ENCODE data around the gene PSMA4. TPM values are rescaled to one million over a fixed set of nuclear protein-coding genes. Genes with fewer than 3 reads are reported as not detected.
"Not testable (repeated sequence)": the region's sequence is repeated elsewhere in the genome, so short reads cannot be mapped to it uniquely, and the experiment has no call there.

The PSMA4 gene
- total RNA-seq, 1 experiment from 2014 or later, result 230 TPM

- H3K4me3 ChIP-seq, result peak overlapping the region; percentile 64
Observed at GRCh38 chr15:78508272-78508671, 32.0 kb upstream of the PSMA4 start.

GRCh38 chr15:78509726-78510312 is 30.4 kb upstream of the PSMA4 start:
- no peaks in the 10 kb centered on the region for H3K79me2 ChIP-seq (ENCODE audit: low read depth)
- H3K9me3 ChIP-seq (ENCODE audit: insufficient read depth, low read depth), result no peaks in the 10 kb centered on the region
- H3K9me2 ChIP-seq (ENCODE audit: insufficient read depth), result no peaks in the 10 kb centered on the region
- POLR2A ChIA-PET (ENCODE audit: unreplicated experiment), result no interaction called here
- no peak overlapping the region for H3K4me2 ChIP-seq
- CTCF ChIA-PET, result no interaction called here
- H3K4me1 ChIP-seq (replicated peaks; ENCODE audit: insufficient read depth), result no peaks in the 10 kb centered on the region
- BruUV-seq (replicated peaks), result no TSS peak
- no peak overlapping the region for H3K27ac ChIP-seq
- intact Hi-C loops (cut with micrococcal nuclease; ENCODE audit: unreplicated experiment), result no loop called here
- H3K4me3 ChIP-seq, result no peak overlapping the region
- no peak for DNase-seq
- TF ChIP-seq CTCF (conservative IDR thresholded peaks at IDR 0.05) (no peak), EZH2 (IDR thresholded peaks at IDR 0.05; ENCODE audit: low read depth) (no peak)
- H3K36me3 ChIP-seq (ENCODE audit: low read depth), result no peaks in the 10 kb centered on the region
- no peaks in the 10 kb centered on the region for H3K27me3 ChIP-seq (ENCODE audit: insufficient read depth, low read depth)
- H4K20me1 ChIP-seq (ENCODE audit: insufficient read depth), result no peaks in the 10 kb centered on the region
- H3F3A ChIP-seq (ENCODE audit: insufficient read depth, low read depth), result peaks cover 11% of the 10 kb centered on the region; the same call in 1 of the 2 replicates
- H2AFZ ChIP-seq, result no peak overlapping the region

More at GRCh38 chr15:78508272-78508671, 32.0 kb upstream of the PSMA4 start:
- no peaks in the 10 kb centered on the region for H4K20me1 ChIP-seq (ENCODE audit: insufficient read depth)
- H3K27ac ChIP-seq, result no peak overlapping the region
- TF ChIP-seq EZH2 (IDR thresholded peaks at IDR 0.05; ENCODE audit: low read depth) (no peak), CTCF (conservative IDR thresholded peaks at IDR 0.05) (no peak)
- no peaks in the 10 kb centered on the region for H3K9me2 ChIP-seq (ENCODE audit: insufficient read depth)
- H3K9me3 ChIP-seq (ENCODE audit: insufficient read depth, low read depth), result no peaks in the 10 kb centered on the region
- H2AFZ ChIP-seq, result peak overlapping the region; percentile 94
- no peaks in the 10 kb centered on the region for H3K27me3 ChIP-seq (ENCODE audit: insufficient read depth, low read depth)
- no TSS peak for BruUV-seq (replicated peaks)
- peak overlapping the region; percentile 84 for H3K4me2 ChIP-seq
- no peaks in the 10 kb centered on the region for H3K79me2 ChIP-seq (ENCODE audit: low read depth)
- intact Hi-C loops (cut with micrococcal nuclease; ENCODE audit: unreplicated experiment), result no loop called here
- ChIA-PET POLR2A (ENCODE audit: unreplicated experiment) (interaction anchor here (0.6 kb wide), 1 partner anchor 376 kb away, joined by 8 read pairs; no protein-coding TSS in a partner anchor), CTCF (interaction anchor here (0.7 kb wide), 1 partner anchor 832 kb away, joined by 3 read pairs; no protein-coding TSS in a partner anchor)
- no peak for DNase-seq
- no peaks in the 10 kb centered on the region for H3K4me1 ChIP-seq (replicated peaks; ENCODE audit: insufficient read depth)
- no peaks in the 10 kb centered on the region for H3K36me3 ChIP-seq (ENCODE audit: low read depth)
- peaks cover 11% of the 10 kb centered on the region; the same call in 1 of the 2 replicates for H3F3A ChIP-seq (ENCODE audit: insufficient read depth, low read depth)

GRCh38 chr15:78520035-78520434 is 20.2 kb upstream of the PSMA4 start:
- H2AFZ ChIP-seq; H3K4me3 ChIP-seq; intact Hi-C loops (cut with micrococcal nuclease; ENCODE audit: unreplicated experiment); BruUV-seq (replicated peaks); H3K9me3 ChIP-seq (ENCODE audit: insufficient read depth, low read depth); H3K4me1 ChIP-seq (replicated peaks; ENCODE audit: insufficient read depth); H3K36me3 ChIP-seq (ENCODE audit: low read depth); H3K27me3 ChIP-seq (ENCODE audit: insufficient read depth, low read depth); H3K4me2 ChIP-seq; H3F3A ChIP-seq (ENCODE audit: insufficient read depth, low read depth); H3K79me2 ChIP-seq (ENCODE audit: low read depth); H3K9me2 ChIP-seq (ENCODE audit: insufficient read depth); DNase-seq; CTCF ChIA-PET; POLR2A ChIA-PET (ENCODE audit: unreplicated experiment); H3K27ac ChIP-seq; H4K20me1 ChIP-seq (ENCODE audit: insufficient read depth): not testable (repeated sequence)

- no TSS peak for BruUV-seq (replicated peaks)
- no peaks in the 10 kb centered on the region for H3K4me1 ChIP-seq (replicated peaks; ENCODE audit: insufficient read depth)
- TF ChIP-seq EZH2 (IDR thresholded peaks at IDR 0.05; ENCODE audit: low read depth) (no peak), CTCF (conservative IDR thresholded peaks at IDR 0.05) (no peak)
- H3K79me2 ChIP-seq (ENCODE audit: low read depth), result no peaks in the 10 kb centered on the region
- H3K36me3 ChIP-seq (ENCODE audit: low read depth), result no peaks in the 10 kb centered on the region
- no peak overlapping the region for H2AFZ ChIP-seq
- H3K4me2 ChIP-seq, result no peak overlapping the region
- POLR2A ChIA-PET (ENCODE audit: unreplicated experiment), result no interaction called here
- CTCF ChIA-PET, result no interaction called here
- intact Hi-C loops (cut with micrococcal nuclease; ENCODE audit: unreplicated experiment), result no loop called here
- H4K20me1 ChIP-seq (ENCODE audit: insufficient read depth), result no peaks in the 10 kb centered on the region
- no peak for DNase-seq
- H3K27ac ChIP-seq, result no peak overlapping the region
- H3F3A ChIP-seq (ENCODE audit: insufficient read depth, low read depth), result no peaks in the 10 kb centered on the region
- H3K4me3 ChIP-seq, result no peak overlapping the region
- no peaks in the 10 kb centered on the region for H3K27me3 ChIP-seq (ENCODE audit: insufficient read depth, low read depth)
- H3K9me3 ChIP-seq (ENCODE audit: insufficient read depth, low read depth), result no peaks in the 10 kb centered on the region
- no peaks in the 10 kb centered on the region for H3K9me2 ChIP-seq (ENCODE audit: insufficient read depth)
Observed at GRCh38 chr15:78524230-78524629, 16.0 kb upstream of the PSMA4 start.

All from PC-9 (cell line).